ENCODE measurements around the gene PLEKHB1. TPM values are rescaled to one million over a fixed set of nuclear protein-coding genes. Genes with fewer than 3 reads are reported as not detected.

PLEKHB1 gene
- total RNA-seq, 1 experiment from 2014 or later, result 12.7 TPM

DNA sequence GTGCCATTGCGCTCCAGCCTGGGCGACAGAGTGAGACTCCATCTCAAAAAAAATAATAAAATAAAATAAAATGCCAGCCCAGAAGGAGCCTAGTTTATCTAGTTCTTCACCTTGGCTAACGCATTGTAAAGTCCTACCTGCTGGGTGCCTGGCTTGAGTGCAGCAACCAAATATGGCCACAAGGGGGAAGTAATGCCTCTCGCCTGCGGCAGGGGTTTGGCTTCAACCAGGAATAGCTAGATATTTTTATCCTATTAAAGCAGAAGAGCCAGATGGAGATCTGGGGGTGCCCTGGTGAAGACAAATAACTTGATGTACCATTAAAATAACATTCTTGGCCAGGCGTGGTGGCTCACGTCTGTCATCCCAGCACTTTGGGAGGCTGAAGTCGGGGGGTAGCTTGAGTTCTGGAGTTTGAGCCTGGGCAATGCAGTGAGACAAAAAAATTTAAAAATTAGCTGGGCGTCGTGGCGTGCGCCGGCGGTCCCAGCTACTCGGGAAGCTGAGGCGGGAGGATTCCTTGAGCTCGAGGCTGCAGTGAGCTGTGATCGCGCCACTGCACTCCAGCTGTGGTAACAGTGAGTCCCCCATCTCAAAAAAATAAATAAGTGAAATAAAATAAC lies 20.6 kb upstream of the PLEKHB1 start:
- H3K4me3 ChIP-seq (ENCODE audit: low read depth, low read length), result no peak overlapping the region

DNA sequence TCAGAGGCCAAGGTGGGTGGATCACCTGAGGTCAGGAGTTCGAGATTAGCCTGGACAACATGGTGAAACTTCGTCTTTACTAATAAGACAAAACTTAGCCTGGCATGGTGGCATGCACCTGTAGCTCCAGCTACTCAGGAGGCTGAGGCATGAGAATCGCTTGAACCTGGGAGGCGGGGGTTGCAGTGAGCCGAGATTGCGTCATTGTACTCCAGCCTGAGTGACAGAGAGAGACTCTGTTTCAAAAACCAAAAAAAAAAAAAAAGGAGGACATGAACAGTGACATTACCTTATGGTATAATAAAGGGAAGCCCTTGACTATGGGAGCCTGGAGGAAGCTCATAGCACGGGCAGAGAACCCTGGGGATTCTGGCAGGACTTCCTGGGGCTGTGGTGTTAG lies 16.5 kb upstream of the PLEKHB1 start:
- BruUV-seq (replicated peaks), result no TSS peak
- H3K36me3 ChIP-seq (ENCODE audit: control insufficient read depth, insufficient read depth, low read length), result no peaks in the 10 kb centered on the region
- peaks cover 20% of the 10 kb centered on the region for H3K9me3 ChIP-seq
- H3K27ac Mint-ChIP-seq (ENCODE audit: unreplicated experiment), result no peak overlapping the region
- H3K36me3 Mint-ChIP-seq (ENCODE audit: insufficient read depth, unreplicated experiment), result no peaks in the 10 kb centered on the region
- no peak overlapping the region for H3K4me3 ChIP-seq (ENCODE audit: low read depth, low read length)
- no peak for DNase-seq
- TF ChIP-seq, protein P1, sequence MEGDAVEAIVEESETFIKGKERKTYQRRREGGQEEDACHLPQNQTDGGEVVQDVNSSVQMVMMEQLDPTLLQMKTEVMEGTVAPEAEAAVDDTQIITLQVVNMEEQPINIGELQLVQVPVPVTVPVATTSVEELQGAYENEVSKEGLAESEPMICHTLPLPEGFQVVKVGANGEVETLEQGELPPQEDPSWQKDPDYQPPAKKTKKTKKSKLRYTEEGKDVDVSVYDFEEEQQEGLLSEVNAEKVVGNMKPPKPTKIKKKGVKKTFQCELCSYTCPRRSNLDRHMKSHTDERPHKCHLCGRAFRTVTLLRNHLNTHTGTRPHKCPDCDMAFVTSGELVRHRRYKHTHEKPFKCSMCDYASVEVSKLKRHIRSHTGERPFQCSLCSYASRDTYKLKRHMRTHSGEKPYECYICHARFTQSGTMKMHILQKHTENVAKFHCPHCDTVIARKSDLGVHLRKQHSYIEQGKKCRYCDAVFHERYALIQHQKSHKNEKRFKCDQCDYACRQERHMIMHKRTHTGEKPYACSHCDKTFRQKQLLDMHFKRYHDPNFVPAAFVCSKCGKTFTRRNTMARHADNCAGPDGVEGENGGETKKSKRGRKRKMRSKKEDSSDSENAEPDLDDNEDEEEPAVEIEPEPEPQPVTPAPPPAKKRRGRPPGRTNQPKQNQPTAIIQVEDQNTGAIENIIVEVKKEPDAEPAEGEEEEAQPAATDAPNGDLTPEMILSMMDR (IDR thresholded peaks at IDR 0.05; ENCODE audit: insufficient read depth in 1 of 2, low read depth in 1 of 2, low read length in 1 of 2, severe bottlenecking in 1 of 2, unreplicated experiment in 1 of 2), result no peak
- POLR2A ChIA-PET, result no interaction called here
- H3K4me1 Mint-ChIP-seq (ENCODE audit: low read depth, unreplicated experiment), result peaks cover 24% of the 10 kb centered on the region
- CTCF ChIA-PET, result no interaction called here
- H3K4me1 ChIP-seq, result peaks cover 21% of the 10 kb centered on the region
- intact Hi-C loops (cut with micrococcal nuclease; ENCODE audit: unreplicated experiment), result loop anchor here (1.0 to 5.0 kb wide), 3 partner anchors 17 to 301 kb away; no protein-coding TSS in a partner anchor
- no peaks in the 10 kb centered on the region for H3K27me3 ChIP-seq (replicated peaks; ENCODE audit: control insufficient read depth, insufficient read depth, low read length)
- no peak overlapping the region for H3K4me3 Mint-ChIP-seq (ENCODE audit: unreplicated experiment)
- no peaks in the 10 kb centered on the region for H3K27me3 Mint-ChIP-seq (ENCODE audit: insufficient read depth, unreplicated experiment)
- H3K9me3 Mint-ChIP-seq (ENCODE audit: unreplicated experiment), result peaks cover 32% of the 10 kb centered on the region

More for the DNA sequence above, 20.6 kb upstream of the PLEKHB1 start:
- POLR2A ChIA-PET, result interaction anchor here (0.6 to 0.9 kb wide), 3 partner anchors 15 to 135 kb away, joined by 3 to 11 read pairs (median 4); partner anchors contain the start of gene RAB6A
- no TSS peak for BruUV-seq (replicated peaks)
- DNase-seq, result peak; percentile 86 to 92
- Histone ChIP-seq H3K36me3 (ENCODE audit: control insufficient read depth, insufficient read depth, low read length) (no peaks in the 10 kb centered on the region), H3K4me1 (peaks cover 21% of the 10 kb centered on the region), H3K27me3 (replicated peaks; ENCODE audit: control insufficient read depth, insufficient read depth, low read length) (no peaks in the 10 kb centered on the region), H3K9me3 (peaks cover 15% of the 10 kb centered on the region)
- CTCF ChIA-PET, result interaction anchor here (0.6 to 3.4 kb wide), 38 partner anchors 9 to 441 kb away, joined by 3 to 113 read pairs (median 4); partner anchors contain the start of genes FAM168A, MRPL48, PLEKHB1 and RAB6A
- peaks cover 24% of the 10 kb centered on the region for H3K4me1 Mint-ChIP-seq (ENCODE audit: low read depth, unreplicated experiment)
- intact Hi-C loops (cut with micrococcal nuclease; ENCODE audit: unreplicated experiment), result loop anchor here (1.0 to 5.0 kb wide), 7 partner anchors 27 to 305 kb away; partner anchors contain the start of genes COA4, FAM168A, PAAF1 and RAB6A
- peaks cover 5% of the 10 kb centered on the region for H3K27me3 Mint-ChIP-seq (ENCODE audit: insufficient read depth, unreplicated experiment)
- H3K9me3 Mint-ChIP-seq (ENCODE audit: unreplicated experiment), result peaks cover 26% of the 10 kb centered on the region
- no peaks in the 10 kb centered on the region for H3K36me3 Mint-ChIP-seq (ENCODE audit: insufficient read depth, unreplicated experiment)
- peak overlapping the region; percentile 66 for H3K4me3 Mint-ChIP-seq (ENCODE audit: unreplicated experiment)
- H3K27ac Mint-ChIP-seq (ENCODE audit: unreplicated experiment), result peak overlapping the region; percentile 53
- TF ChIP-seq, protein P1 (IDR thresholded peaks at IDR 0.05; ENCODE audit: insufficient read depth in 1 of 2, low read depth in 1 of 2, low read length in 1 of 2, severe bottlenecking in 1 of 2, unreplicated experiment in 1 of 2), result peak; percentile 98 to 99

DNA sequence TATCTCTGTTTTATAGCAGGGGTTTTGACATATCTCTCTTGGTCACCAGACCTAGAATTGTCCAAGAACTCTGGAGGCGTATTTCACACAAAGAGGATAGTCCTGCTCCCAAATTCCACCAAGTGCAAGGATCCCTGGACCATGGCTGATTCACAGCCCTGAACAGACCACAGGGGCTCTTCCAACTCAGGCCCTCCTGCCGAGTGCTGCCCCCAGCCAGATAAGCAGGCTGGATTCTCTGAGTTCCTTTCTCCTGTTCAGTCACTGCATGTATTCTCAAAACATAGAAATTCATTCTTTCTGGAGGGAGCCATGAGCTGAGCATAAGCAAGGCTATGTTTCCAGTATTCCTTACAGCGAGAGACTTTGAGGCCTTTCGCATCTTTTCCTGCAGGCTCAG lies 13.4 kb upstream of the PLEKHB1 start:
- H3K4me3 Mint-ChIP-seq (ENCODE audit: unreplicated experiment), result no peak overlapping the region
- H3K4me1 ChIP-seq, result peaks cover 19% of the 10 kb centered on the region
- POLR2A ChIA-PET, result no interaction called here
- no TSS peak for BruUV-seq (replicated peaks)
- H3K9me3 ChIP-seq, result peaks cover 20% of the 10 kb centered on the region
- TF ChIP-seq, protein P1 (IDR thresholded peaks at IDR 0.05; ENCODE audit: insufficient read depth in 1 of 2, low read depth in 1 of 2, low read length in 1 of 2, severe bottlenecking in 1 of 2, unreplicated experiment in 1 of 2), result no peak
- H3K4me3 ChIP-seq (ENCODE audit: low read depth, low read length), result no peak overlapping the region
- H3K27ac Mint-ChIP-seq (ENCODE audit: unreplicated experiment), result no peak overlapping the region
- H3K27me3 ChIP-seq (replicated peaks; ENCODE audit: control insufficient read depth, insufficient read depth, low read length), result no peaks in the 10 kb centered on the region
- H3K9me3 Mint-ChIP-seq (ENCODE audit: unreplicated experiment), result peaks cover 27% of the 10 kb centered on the region
- H3K4me1 Mint-ChIP-seq (ENCODE audit: low read depth, unreplicated experiment), result peaks cover 15% of the 10 kb centered on the region
- DNase-seq, result no peak
- no peaks in the 10 kb centered on the region for H3K36me3 Mint-ChIP-seq (ENCODE audit: insufficient read depth, unreplicated experiment)
- intact Hi-C loops (cut with micrococcal nuclease; ENCODE audit: unreplicated experiment), result no loop called here
- CTCF ChIA-PET, result interaction anchor here (1.2 kb wide), 1 partner anchor 298 kb away, joined by 3 read pairs; no protein-coding TSS in a partner anchor
- H3K36me3 ChIP-seq (ENCODE audit: control insufficient read depth, insufficient read depth, low read length), result no peaks in the 10 kb centered on the region
- no peaks in the 10 kb centered on the region for H3K27me3 Mint-ChIP-seq (ENCODE audit: insufficient read depth, unreplicated experiment)
